Bone marrow (tissue), 2 donors: ENCODE results near the gene ELFN2.
"Not testable (repeated sequence)": the region's sequence is repeated elsewhere in the genome, so short reads cannot be mapped to it uniquely, and the experiment has no call there.

Experiments
- DNase-seq, 2 donors: peaks; one replicate each; lab custom pipeline; 2025; lab: John Stamatoyannopoulos, UW

Gene ELFN2

GRCh38 chr22:37410174-37411055 lies 16.9 kb downstream of the ELFN2 start:
- no peak for DNase-seq

- DNase-seq: no peak
Observed at GRCh38 chr22:37409459-37410050, 17.7 kb downstream of the ELFN2 start.

- DNase-seq: no peak
Observed at GRCh38 chr22:37409031-37409430, 18.2 kb downstream of the ELFN2 start.

- no peak for DNase-seq
Observed at GRCh38 chr22:37407856-37408255, 19.4 kb downstream of the ELFN2 start.

- no peak for DNase-seq
Observed at GRCh38 chr22:37406441-37407235, 20.6 kb downstream of the ELFN2 start.

GRCh38 chr22:37404091-37404490 lies 23.2 kb downstream of the ELFN2 start:
- DNase-seq: no peak

- no peak for DNase-seq
Observed at GRCh38 chr22:37403267-37403960, 23.9 kb downstream of the ELFN2 start.

- no peak for DNase-seq
Observed at GRCh38 chr22:37402184-37402506, 25.1 kb downstream of the ELFN2 start.

- no peak for DNase-seq
Observed at GRCh38 chr22:37401401-37402183, 25.7 kb downstream of the ELFN2 start.

GRCh38 chr22:37400719-37401118 lies 26.6 kb downstream of the ELFN2 start:
- DNase-seq: no peak

GRCh38 chr22:37399457-37399856 lies 27.8 kb downstream of the ELFN2 start:
- DNase-seq: not testable (repeated sequence)

GRCh38 chr22:37397226-37397625 lies 30.1 kb downstream of the ELFN2 start:
- no peak for DNase-seq

GRCh38 chr22:37396488-37397084 lies 30.7 kb downstream of the ELFN2 start:
- DNase-seq: no peak

GRCh38 chr22:37394341-37394740 lies 32.9 kb downstream of the ELFN2 start:
- DNase-seq: no peak

GRCh38 chr22:37393746-37394145 lies 33.5 kb downstream of the ELFN2 start:
- DNase-seq: no peak

- no peak for DNase-seq
Observed at GRCh38 chr22:37392721-37393328, 34.5 kb downstream of the ELFN2 start.

GRCh38 chr22:37391702-37392101 lies 35.6 kb downstream of the ELFN2 start:
- no peak for DNase-seq

- DNase-seq: no peak
Observed at GRCh38 chr22:37390075-37390474, 37.2 kb downstream of the ELFN2 start.

- no peak for DNase-seq
Observed at GRCh38 chr22:37388538-37388937, 38.7 kb downstream of the ELFN2 start.

- no peak for DNase-seq
Observed at GRCh38 chr22:37387793-37388192, 39.5 kb downstream of the ELFN2 start.

GRCh38 chr22:37386441-37386840 lies 40.8 kb downstream of the ELFN2 start:
- no peak for DNase-seq
